HG03095 (cell line): Measurements from ENCODE around the gene SLC25A3.
A peak's percentile ranks its signal among the peaks of the same experiment; 100 is the strongest.
"Not testable (repeated sequence)": the region's sequence is repeated elsewhere in the genome, so short reads cannot be mapped to it uniquely, and the experiment has no call there.

Experiments used
- ATAC-seq: cut with Tn5 transposase; IDR thresholded peaks from one replicate; pipeline ENCODE4 v1.9.1; 2021; ENCODE audit warnings: moderate library complexity; ENCODE audit not compliant: unreplicated experiment

Gene SLC25A3

GRCh38 chr12:98594050-98594835 lies 757 bp downstream of the SLC25A3 start:
- no peak for ATAC-seq

DNA sequence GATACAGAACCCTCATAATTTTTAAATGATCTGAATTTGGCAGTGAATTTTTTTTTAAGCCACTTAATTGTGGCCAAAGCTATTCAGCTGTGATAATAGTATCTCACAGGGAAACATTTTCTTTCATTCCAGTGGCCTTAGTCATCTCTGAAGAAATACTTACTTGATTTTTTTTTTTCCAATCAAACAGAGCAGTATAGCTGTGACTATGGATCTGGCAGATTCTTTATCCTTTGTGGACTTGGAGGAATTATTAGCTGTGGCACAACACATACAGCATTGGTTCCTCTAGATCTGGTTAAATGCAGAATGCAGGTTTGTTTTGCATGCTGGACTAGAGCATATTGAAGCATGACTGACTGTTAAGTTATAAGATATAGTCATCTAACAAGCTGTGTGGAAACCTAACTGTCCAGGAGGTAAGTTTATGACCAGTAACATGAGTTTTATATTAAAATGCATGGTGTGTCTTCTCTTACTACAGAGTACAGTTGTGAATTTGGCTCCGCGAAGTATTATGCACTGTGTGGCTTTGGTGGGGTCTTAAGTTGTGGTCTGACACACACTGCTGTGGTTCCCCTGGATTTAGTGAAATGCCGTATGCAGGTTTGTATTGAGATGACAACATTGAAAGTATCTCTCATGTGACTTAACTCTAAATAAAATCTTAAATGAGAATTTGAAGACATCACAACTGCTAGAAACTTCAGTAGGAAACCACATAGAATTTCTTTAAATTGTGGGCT lies 1.9 kb downstream of the SLC25A3 start:
- no peak for ATAC-seq

GRCh38 chr12:98597313-98597712 lies 3.8 kb downstream of the SLC25A3 start:
- ATAC-seq = not testable (repeated sequence)

DNA sequence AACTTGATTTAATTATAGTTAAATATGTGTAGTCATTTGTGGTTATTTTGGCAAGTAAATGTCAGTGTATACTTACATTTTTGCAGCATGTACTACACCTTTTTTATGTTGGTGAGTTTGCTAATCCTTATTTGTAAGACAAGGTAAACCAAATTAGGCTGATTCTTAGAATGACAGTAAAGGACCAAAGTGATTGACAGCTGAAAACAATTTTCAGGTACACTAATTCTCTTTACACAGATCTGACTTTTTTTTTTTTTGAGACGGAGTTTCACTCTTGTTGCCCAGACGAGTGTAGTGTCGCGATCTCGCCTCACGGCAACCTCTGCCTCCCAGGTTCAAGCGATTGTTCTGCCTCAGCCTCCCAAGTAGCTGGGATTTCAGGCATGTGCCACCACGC lies 8.4 kb downstream of the SLC25A3 start:
- no peak for ATAC-seq

GRCh38 chr12:98606359-98606988 lies 13.0 kb downstream of the SLC25A3 start:
- no peak for ATAC-seq

GRCh38 chr12:98610596-98610995 lies 17.1 kb downstream of the SLC25A3 start:
- no peak for ATAC-seq

DNA sequence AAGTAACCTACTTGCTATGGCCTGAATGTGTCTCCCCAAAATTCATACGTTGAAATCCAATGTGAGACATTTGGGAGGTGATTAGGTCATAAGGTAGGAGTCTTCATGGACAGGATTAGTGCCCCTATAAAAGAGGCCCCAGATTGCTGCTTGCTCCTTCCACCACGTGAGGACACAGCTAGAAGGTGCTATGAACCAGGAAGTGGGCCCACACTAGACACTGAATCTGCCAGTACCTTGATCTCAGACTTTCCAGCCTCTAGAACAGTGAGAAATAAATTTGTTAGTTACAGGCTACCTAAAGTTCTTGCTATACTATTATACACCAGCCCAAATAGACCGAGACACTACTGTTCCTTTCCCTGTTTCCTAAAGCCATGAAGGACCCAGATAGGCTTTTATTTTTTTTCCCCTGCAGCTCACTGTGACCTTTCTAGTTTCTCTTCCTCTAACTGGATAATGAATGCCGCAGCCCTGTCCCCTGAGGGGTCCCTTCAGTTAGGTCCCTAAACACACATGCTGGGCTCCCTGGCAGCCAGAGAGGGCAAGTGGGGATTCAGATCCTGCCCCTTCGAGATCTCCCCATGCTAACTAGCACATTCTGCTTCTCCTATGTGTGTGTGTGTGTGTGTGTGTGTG lies 19.3 kb downstream of the SLC25A3 start:
- ATAC-seq = peak; percentile 84

DNA sequence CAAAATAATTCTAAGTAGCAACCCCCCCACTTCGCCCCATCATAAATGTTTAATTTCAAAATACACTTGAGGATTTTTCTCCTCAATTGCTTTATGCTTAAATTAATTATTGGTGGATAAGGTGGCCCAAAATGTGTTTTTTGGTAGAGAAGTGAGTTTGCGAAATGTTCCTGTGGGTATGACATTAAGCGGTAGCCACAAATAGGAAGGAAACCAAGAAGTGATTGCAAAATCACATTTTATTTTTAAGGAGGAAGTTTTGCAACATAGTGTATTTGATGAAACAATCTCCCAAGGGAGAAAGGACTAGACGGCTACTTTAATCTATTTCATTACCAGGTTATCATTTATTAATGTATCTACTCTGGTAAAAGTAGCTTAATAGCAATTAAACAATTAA lies 25.5 kb downstream of the SLC25A3 start:
- ATAC-seq = no peak

DNA sequence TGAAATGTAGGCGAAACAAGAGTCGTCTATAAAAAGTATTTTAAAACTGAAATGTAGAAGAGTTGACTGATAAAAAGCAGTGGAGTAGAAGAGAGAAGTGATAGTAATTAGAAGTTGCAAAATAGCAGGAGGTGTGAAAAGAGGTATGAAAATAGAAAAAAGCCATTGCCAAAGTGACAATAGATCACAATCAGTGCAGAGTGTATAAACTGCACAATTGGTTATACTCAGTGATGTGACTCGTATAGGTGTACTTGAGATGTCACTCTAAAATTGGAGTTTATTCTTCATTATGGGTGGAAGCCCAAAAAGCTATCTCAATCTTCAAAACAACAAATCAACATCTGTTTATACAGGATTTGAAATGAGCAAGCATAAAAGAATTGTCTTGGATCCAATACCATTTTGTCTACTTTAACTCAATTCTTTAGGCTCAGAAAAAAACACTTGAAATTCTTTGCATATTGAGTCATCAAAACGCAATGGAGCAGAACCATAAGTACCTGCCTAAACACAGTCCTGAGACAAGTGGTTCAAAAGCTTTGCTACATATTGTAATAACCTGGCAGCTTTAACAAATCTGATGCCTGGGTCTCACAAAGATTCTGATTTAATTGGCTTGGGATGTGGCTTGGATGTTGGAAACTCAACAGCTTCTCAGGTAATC lies 42.3 kb downstream of the SLC25A3 start:
- peak; percentile 83 for ATAC-seq

DNA sequence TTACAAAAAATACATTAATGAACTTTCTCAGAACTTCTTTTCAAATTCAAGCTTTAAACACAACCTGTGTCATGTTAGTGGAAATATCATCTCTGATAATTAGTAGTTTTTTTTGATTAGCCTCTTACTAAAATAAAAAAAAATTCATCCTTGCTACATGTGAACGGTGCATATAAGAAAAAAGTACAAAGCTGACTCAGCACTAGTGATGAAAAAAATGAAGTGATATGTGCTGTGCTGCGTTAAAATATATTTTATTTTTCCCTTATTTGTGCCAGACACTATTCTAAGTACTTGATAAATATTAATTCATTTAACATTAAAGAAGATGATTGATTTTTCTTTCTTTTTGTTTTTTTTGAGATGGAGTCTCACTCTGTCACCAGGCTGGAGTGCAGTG lies 43.6 kb downstream of the SLC25A3 start:
- no peak for ATAC-seq

- ATAC-seq = no peak
Measured at GRCh38 chr12:98638009-98638408, 44.5 kb downstream of the SLC25A3 start.

GRCh38 chr12:98639491-98639890 lies 46.0 kb downstream of the SLC25A3 start:
- ATAC-seq = no peak

- ATAC-seq = not testable (repeated sequence)
Measured at GRCh38 chr12:98642801-98643200, 49.3 kb downstream of the SLC25A3 start.

DNA sequence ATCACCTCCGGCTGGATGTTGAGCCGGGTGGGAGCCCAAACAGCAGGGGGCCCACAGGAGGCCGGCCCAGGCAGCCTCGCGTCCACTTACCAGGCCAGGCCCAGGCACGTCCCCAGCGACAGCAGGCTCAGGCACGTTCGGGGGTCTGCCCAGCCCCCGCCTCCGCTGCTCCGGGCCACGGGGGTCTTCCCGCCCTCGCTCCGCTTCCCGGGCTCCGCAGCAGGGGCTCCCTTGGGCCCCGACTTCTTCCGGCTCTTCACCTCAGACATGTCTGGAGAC lies 50.9 kb downstream of the SLC25A3 start:
- ATAC-seq = peak; percentile 17

DNA sequence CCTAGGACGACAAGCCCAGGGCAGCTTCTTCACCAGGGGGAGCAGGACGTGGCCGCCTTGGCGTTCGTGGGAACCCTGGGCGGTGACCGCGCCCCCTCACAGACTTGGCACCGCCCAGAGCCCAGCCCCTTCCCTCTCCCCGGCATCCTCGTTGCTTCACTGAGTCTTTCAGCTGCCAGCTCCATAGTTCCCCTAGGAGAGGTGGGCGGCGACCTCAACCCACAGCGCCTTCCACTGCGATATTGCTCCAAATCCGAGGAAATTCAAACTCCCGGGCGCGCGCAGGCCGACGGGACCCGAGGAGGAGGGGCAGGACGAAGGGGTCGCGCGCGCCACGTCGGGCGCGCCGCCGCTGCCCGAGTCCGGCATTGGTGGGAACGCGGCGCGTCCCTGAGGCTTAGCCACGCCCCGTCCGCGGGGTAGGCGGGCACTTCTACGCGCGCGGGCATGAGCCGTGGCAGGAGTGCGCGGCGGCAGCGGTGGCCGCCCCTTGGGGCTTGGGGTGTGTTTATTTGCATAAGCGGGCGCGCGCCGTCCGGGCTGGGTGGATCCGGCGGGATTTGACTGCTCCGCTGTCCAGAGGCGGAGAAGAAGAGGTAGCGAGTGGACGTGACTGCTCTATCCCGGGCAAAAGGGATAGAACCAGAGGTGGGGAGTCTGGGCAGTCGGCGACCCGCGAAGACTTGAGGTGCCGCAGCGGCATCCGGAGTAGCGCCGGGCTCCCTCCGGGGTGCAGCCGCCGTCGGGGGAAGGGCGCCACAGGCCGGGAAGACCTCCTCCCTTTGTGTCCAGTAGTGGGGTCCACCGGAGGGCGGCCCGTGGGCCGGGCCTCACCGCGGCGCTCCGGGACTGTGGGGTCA lies 51.5 kb downstream of the SLC25A3 start, which contains the start of the genes APAF1 and IKBIP:
TSS of gene APAF1 (plus strand) at position 579 of the 860 bp plus-strand sequence. CDS start 3,070 bp downstream, outside the sequence.
TSS of gene IKBIP (minus strand) at position 77 of the 860 bp plus-strand sequence. CDS start 87 bp downstream, outside the sequence.
- ATAC-seq = peak; percentile 91

- no peak for ATAC-seq
Measured at GRCh38 chr12:98645572-98646067, 52.1 kb downstream of the SLC25A3 start.

DNA sequence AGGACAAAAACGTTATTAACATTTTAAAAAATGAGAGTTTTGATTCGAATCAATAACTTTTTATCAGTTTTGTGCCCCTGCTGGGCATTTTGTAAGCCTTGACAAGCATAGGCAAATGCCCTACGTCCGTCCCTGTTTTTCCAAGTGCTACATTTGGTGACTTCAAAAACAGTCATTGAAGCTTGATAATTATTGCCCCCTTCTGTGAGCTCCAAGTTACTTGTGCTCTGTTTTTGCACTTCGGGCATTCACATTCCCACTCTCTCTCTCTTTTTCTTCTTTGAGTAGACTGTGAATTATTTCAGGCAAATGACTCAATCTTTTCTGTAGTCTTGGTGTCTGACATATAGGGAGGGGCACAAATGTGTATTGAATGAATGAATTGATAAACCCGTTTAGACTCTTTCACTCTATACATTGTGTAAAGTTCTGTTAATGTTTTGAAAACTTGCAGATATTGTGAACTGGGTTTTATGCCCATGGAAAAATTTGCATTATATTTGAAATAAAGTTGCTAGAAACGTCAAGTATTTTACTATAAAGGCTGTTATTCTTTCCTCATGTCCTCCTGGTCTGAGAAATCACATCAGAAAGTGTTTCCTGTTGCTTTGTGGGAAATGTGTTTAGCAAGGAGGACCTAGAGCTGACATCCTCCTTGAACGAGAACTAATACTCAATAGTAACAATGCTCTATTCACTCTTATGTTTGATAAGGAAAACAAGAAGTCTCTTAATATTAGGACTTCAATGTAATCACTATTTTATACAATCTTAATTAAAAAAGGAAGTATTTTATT lies 53.0 kb downstream of the SLC25A3 start:
- ATAC-seq = no peak

DNA sequence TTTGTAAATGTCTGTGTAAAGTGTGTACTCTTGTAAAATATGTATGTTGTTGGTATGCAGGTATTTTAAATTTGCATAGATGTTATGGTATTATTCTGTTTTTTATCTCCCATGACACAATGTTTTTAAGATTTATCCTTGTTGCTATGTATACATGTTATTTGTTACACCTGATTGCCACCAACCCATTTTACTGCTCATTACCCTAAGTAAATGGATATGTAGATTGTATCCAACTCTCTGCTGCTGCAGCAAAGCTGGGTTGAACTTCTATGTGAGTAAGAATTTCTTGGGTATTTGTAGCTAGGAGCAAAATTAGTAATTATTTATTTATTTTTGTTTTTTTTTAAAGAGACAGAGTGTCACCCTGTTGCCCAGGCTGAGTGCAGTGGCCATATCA lies 57.8 kb downstream of the SLC25A3 start:
- ATAC-seq = no peak
